CD4-positive, CD25-positive, alpha-beta regulatory T cell (primary cell): ENCODE measurements around the gene SKOR1. TPM values are rescaled to one million over a fixed set of nuclear protein-coding genes. Genes with fewer than 3 reads are reported as not detected.

Source experiments
- ATAC-seq, 2 donors: fragments of 150-1000 bp; cut with Tn5 transposase; one replicate each; pipeline ENCODE4 v1.10.0; 2021; ENCODE audit warnings: low read depth in 2 of 2, moderate number of reproducible peaks in 2 of 2, moderate library complexity in 1 of 2
- DNase-seq, 3 donors: peaks; one replicate each; pipeline versions ENCODE4 v3.0.0 to v3.0.0-alpha.2; 2012 to 2022; ENCODE audit warnings: mixed read lengths in 1 of 3
- H3K27ac ChIP-seq: one replicate; pipeline ENCODE4 v1.7.0; 2013; ENCODE audit warnings: mild to moderate bottlenecking, low read length; ENCODE audit not compliant: insufficient read depth, poor library complexity, severe bottlenecking
- H3K27me3 ChIP-seq: one replicate; pipeline ENCODE4 v1.7.0; 2013; ENCODE audit warnings: low read length; ENCODE audit not compliant: control insufficient read depth, insufficient read depth
- H3K36me3 ChIP-seq: one replicate; pipeline ENCODE4 v1.7.0; 2013; ENCODE audit warnings: mild to moderate bottlenecking, low read length, moderate library complexity; ENCODE audit not compliant: control insufficient read depth, insufficient read depth
- H3K4me1 ChIP-seq: 2 replicates; pipeline ENCODE4 v1.7.0; 2013; ENCODE audit warnings: mild to moderate bottlenecking, low read length; ENCODE audit not compliant: insufficient read depth, control insufficient read depth, poor library complexity, severe bottlenecking
- H3K4me3 ChIP-seq: one replicate; pipeline ENCODE4 v1.7.0; 2013; ENCODE audit warnings: low read depth, mild to moderate bottlenecking, low read length, moderate library complexity
- H3K9me3 ChIP-seq, 2 experiments: 1 replicate in 1 of 2; 2 replicates in 1 of 2; pipeline ENCODE4 v1.7.0; 2013; ENCODE audit warnings: low read length in 2 of 2, mild to moderate bottlenecking in 1 of 2, moderate library complexity in 1 of 2; ENCODE audit not compliant: control insufficient read depth in 2 of 2
- H3K27ac Mint-ChIP-seq, 3 donors: one replicate each; pipeline ENCODE4 v1.8.0; 2020 to 2022; ENCODE audit warnings: mild to moderate bottlenecking in 3 of 3, mixed read lengths in 3 of 3, moderate library complexity in 2 of 3
- H3K27me3 Mint-ChIP-seq: one replicate; pipeline ENCODE4 v1.8.0; 2022; ENCODE audit warnings: mild to moderate bottlenecking, mixed read lengths
- H3K36me3 Mint-ChIP-seq: one replicate; pipeline ENCODE4 v1.8.0; 2020; ENCODE audit warnings: mixed read lengths
- H3K4me1 Mint-ChIP-seq, 4 donors: one replicate each; pipeline ENCODE4 v1.8.0; 2020 to 2022; ENCODE audit warnings: mixed read lengths in 4 of 4, mild to moderate bottlenecking in 1 of 4
- H3K4me3 Mint-ChIP-seq, 4 donors: one replicate each; pipeline ENCODE4 v1.8.0; 2020 to 2022; ENCODE audit warnings: mild to moderate bottlenecking in 4 of 4, mixed read lengths in 4 of 4, moderate library complexity in 3 of 4
- H3K9me3 Mint-ChIP-seq, 7 donors: one replicate each; pipeline ENCODE4 v1.8.0; 2020 to 2022; ENCODE audit warnings: mixed read lengths in 7 of 7, mild to moderate bottlenecking in 3 of 7, moderate library complexity in 2 of 7
- polyA plus RNA-seq, 4 donors: library from polyadenylated mRNA; unstranded; fragments of 300-500 nt; fragmentation: Illumina TruSeq; gene quantifications; one replicate each; pipeline ENCODE4 v1.2.3, GENCODE V29; 2021
- total RNA-seq: library from RNA; stranded (reverse); gene quantifications from one replicate; pipeline ENCODE4 v1.2.3, GENCODE V29; 2022

SKOR1 gene
- total and polyA plus RNA-seq, 5 donors from 2014 or later = 2.5 TPM; not detected in 4

DNA sequence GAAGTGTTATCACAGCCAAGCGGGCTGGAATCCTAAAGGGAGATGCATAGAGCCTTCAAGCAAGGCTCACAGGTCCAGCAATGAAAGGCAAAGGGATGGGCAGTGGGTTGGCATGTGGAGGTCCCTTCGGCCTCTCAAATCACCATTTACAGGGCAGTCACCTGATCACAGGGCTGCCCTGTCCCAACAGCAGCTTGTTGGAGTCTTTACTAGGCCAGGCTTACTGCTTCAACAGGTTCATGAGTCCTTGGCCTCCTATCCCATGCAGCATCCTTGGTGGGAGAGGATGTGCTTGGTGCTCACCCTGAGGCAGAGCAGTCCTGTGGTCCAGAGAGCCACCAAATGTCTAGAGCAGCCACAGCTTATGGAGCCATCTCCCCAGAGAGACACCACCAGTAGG, 24.2 kb upstream of the SKOR1 start:
- Mint-ChIP-seq H3K27me3 (no peaks in the 10 kb centered on the region), H3K4me3 (no peak overlapping the region), H3K4me1 (peaks cover 0 to 1% (median 0%) of the 10 kb centered on the region in 4 donors), H3K27ac (no peak overlapping the region), H3K36me3 (peaks cover 10% of the 10 kb centered on the region), H3K9me3 (peaks cover 0 to 1% (median 0%) of the 10 kb centered on the region in 7 donors)
- H3K4me1 ChIP-seq = no peaks in the 10 kb centered on the region
- DNase-seq = no peak
- no peaks in the 10 kb centered on the region for H3K9me3 ChIP-seq
- no peak overlapping the region for H3K27ac ChIP-seq
- no peaks in the 10 kb centered on the region for H3K36me3 ChIP-seq
- H3K4me3 ChIP-seq = no peak overlapping the region
- H3K27me3 ChIP-seq = no peaks in the 10 kb centered on the region
- no peak for ATAC-seq

DNA sequence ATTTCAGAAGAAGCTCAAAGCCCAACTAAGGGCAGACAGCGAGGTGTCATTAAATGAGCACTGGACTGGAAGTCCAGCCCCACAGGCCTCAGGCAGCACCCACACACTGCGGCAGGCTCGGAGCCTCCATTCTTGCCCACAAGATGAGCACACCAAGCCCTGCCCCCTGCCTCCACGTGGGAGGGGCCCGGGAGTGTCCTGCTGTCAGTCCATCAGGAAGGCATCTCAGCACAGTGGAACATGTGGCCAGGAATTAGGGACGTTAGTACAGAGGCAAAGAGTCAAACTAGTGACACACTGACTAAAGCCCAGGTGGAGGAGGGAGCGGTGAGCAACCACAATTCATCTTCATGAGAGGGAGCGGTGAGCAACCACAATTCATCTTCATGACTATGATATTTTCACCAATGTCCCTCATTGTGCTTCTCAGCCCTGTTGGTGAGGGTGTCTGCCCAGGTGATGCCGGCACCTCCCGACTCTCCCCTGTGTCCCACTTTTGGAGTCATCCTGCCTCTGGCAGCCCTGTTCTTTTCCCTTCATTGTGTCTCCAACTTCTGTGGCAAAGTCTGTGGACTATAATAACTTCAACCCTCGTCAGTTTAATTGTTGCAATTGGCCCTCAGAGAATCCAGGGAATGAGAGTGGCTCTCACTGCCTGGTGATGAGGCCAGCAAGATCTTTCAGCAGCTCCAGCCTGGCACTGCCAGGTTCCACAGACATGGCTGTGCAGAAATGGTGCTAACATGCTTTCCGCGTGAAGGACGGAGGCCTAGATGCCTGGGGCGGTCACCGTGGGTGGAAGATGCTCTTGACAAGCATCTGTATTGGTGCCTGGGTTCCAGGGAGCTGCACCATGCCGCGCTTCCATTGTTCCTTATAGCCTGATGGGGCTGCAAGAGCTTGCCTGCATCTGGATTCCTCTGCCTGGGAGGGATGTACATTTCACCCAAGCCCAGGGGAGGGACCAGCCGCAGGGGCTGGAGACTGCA, 23.1 kb upstream of the SKOR1 start:
- Mint-ChIP-seq H3K36me3 (peaks cover 9% of the 10 kb centered on the region), H3K9me3 (peaks cover 0 to 1% (median 0%) of the 10 kb centered on the region in 7 donors), H3K27me3 (no peaks in the 10 kb centered on the region), H3K4me1 (no peaks in the 10 kb centered on the region), H3K27ac (no peak overlapping the region), H3K4me3 (no peak overlapping the region)
- ATAC-seq (no peak), DNase-seq (no peak)
- no peaks in the 10 kb centered on the region for H3K9me3 ChIP-seq
- H3K27ac ChIP-seq = no peak overlapping the region
- no peak overlapping the region for H3K4me3 ChIP-seq
- H3K36me3 ChIP-seq = no peaks in the 10 kb centered on the region
- no peaks in the 10 kb centered on the region for H3K27me3 ChIP-seq
- no peaks in the 10 kb centered on the region for H3K4me1 ChIP-seq

DNA sequence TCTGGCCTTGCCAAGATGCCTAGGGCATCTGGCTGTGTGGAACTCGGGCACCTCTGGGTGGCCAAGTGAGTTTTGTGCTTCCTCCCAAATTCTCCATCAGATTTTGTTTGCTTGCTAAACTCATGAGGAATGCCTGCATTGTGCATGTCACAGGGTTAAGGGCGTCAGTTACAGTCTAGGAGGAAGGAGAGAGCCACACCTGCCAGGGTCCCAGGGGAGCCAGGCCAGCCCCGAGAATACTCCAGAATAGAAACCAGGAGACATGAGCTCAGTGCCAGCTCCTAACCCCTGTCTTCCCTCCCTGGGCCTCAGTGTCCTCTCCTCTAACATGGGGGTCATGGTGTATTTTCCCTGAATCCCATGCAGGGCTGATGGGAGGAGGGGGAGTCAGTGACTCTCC, 22.0 kb upstream of the SKOR1 start:
- DNase-seq = no peak
- Mint-ChIP-seq H3K4me1 (peaks cover 0 to 2% (median 0%) of the 10 kb centered on the region in 4 donors), H3K27ac (no peak overlapping the region)

DNA sequence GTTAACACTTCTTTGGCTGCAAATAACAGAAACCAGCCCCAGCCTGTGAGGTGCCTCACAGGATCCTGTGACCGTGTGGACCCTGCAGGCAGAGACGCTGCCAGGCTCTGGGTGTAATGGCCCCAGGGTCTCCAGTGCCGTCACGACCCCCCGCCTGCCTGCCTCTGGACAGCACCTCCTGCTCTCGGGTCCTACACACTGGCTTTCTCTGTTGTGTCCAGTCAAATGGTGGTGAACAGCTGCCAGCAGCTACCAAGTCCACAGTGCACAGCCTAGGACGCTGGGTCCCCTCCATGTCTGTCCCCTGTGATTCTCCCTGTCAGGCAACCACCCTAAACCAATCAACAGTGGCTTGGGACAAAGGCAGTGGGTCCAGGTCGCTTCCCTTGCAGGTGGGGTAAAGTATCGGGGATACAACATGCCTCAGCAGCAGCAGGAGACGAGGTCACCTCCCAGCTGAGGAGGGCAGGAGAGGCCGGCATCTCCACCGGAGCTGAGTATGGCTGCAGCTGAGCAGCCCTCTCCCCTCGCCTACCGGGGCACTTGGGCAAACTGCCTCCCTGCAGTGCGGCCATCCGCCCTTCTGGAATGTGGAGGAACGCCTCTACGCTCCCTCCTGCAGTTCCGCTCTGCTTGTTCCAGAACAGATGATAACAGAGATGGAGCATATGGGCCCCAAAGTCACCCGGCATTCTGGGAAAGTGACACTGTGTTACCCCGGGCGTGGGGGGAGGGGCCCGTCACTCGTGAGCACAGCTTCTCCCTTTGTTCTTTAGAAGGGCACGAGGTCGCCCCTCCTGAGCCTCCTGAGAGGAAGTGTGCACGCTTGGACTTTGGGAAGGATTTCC, 21.1 kb upstream of the SKOR1 start:
- H3K4me1 ChIP-seq = no peaks in the 10 kb centered on the region
- no peak overlapping the region for H3K27ac Mint-ChIP-seq
- no peaks in the 10 kb centered on the region for H3K9me3 ChIP-seq
- H3K36me3 ChIP-seq = no peaks in the 10 kb centered on the region
- no peak overlapping the region for H3K4me3 ChIP-seq
- ATAC-seq (no peak), DNase-seq (no peak)
- no peak overlapping the region for H3K27ac ChIP-seq
- peaks cover 5% of the 10 kb centered on the region for H3K27me3 Mint-ChIP-seq
- H3K4me1 Mint-ChIP-seq = peaks cover 0 to 6% (median 0%) of the 10 kb centered on the region in 4 donors
- no peaks in the 10 kb centered on the region for H3K27me3 ChIP-seq
- H3K9me3 Mint-ChIP-seq = peaks cover 0 to 1% (median 0%) of the 10 kb centered on the region in 7 donors
- H3K36me3 Mint-ChIP-seq = peaks cover 23% of the 10 kb centered on the region
- no peak overlapping the region for H3K4me3 Mint-ChIP-seq

More for the DNA sequence above, 22.0 kb upstream of the SKOR1 start:
- Histone ChIP-seq H3K27me3 (no peaks in the 10 kb centered on the region), H3K9me3 (no peaks in the 10 kb centered on the region), H3K36me3 (no peaks in the 10 kb centered on the region), H3K4me1 (no peaks in the 10 kb centered on the region), H3K27ac (no peak overlapping the region), H3K4me3 (no peak overlapping the region)
- ATAC-seq = no peak
- Mint-ChIP-seq H3K27me3 (no peaks in the 10 kb centered on the region), H3K36me3 (peaks cover 18% of the 10 kb centered on the region), H3K4me3 (no peak overlapping the region), H3K9me3 (peaks cover 0 to 1% (median 0%) of the 10 kb centered on the region in 7 donors)

DNA sequence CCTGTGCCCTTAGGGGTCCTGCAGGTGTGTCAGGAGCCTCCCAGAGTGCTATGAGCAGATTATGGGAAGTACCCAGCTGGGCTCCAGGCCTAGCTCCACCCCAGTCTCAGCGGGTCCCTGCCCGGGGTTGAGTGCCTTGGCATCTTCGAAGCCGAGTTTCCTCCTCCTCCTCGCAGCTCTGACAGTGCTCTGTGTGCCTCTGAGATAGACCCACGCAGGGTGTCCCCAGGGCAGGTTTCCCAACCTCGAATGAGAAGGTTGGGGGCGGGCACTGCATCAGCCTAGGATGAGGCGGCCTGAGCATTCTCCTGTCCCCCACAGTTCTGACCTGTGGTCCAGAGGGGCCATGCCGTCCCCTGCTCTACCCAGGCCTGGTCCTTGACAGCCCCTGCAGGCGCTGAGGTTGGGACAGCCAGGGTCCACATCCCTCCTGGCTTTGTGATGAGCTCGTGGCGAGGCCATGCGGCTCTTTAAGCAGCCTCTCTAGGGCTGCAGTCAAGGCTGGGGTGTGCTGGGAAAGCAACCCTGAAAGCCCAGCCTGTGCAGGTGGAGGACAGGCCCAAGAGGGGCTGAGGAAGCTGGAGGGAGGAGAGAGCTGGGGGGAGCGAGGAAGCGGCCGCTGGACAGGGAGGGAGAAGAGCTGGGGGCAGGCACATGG, 20.2 kb upstream of the SKOR1 start:
- DNase-seq = no peak
- Mint-ChIP-seq H3K36me3 (peaks cover 19% of the 10 kb centered on the region), H3K4me1 (peaks cover 0 to 6% (median 0%) of the 10 kb centered on the region in 4 donors), H3K9me3 (peaks cover 0 to 1% (median 0%) of the 10 kb centered on the region in 7 donors), H3K27me3 (peaks cover 5% of the 10 kb centered on the region), H3K27ac (no peak overlapping the region), H3K4me3 (no peak overlapping the region)
- no peaks in the 10 kb centered on the region for H3K27me3 ChIP-seq
- no peak overlapping the region for H3K4me3 ChIP-seq
- H3K36me3 ChIP-seq = no peaks in the 10 kb centered on the region
- no peak for ATAC-seq
- no peaks in the 10 kb centered on the region for H3K9me3 ChIP-seq
- H3K4me1 ChIP-seq = no peaks in the 10 kb centered on the region
- no peak overlapping the region for H3K27ac ChIP-seq

DNA sequence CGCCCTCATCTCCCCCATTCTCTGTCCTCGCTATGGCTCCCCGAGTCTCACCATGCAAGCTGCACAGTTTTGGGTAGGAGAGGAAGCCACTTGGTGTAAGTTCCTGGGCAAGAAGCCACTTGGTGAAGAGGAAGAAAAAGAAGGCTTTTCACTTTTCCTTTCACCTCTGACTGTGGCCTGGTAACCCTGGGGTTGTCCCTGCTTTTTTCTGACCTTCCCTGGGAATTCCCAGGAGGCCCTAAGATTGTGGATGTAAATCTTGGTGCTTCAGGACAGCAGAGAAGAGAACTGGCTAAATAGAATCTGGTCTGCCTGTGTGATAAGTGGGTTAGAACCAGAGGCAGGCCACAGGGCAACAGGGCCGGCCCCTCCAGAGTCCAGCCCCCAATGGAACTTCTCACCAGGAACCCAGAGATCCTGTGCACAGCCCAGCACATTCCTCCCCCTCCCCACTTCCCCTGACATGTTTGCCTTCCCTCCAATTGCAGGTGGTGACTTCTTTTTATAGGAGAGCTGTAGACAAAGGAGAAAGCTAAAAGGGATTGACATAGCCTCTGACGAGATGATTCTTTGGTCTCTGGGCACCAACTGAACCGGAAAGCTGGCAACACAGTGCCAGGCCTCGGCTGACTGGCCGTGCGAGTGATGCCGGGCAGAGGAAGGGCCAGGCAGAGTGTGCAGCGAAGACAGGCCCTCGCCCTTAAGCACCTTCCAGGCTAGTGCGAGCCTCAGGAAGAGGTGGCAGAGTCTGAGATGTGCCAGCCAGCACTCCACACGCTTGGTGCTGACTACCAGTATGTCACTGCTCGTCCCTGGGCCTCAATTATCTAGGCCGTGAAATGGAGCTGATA, 19.4 kb upstream of the SKOR1 start:
- Histone ChIP-seq H3K27me3 (no peaks in the 10 kb centered on the region), H3K9me3 (no peaks in the 10 kb centered on the region), H3K4me1 (no peaks in the 10 kb centered on the region), H3K36me3 (no peaks in the 10 kb centered on the region), H3K27ac (no peak overlapping the region), H3K4me3 (no peak overlapping the region)
- Mint-ChIP-seq H3K36me3 (peaks cover 18% of the 10 kb centered on the region), H3K27ac (no peak overlapping the region), H3K9me3 (peaks cover 0 to 1% (median 0%) of the 10 kb centered on the region in 7 donors), H3K27me3 (peaks cover 5% of the 10 kb centered on the region), H3K4me3 (no peak overlapping the region), H3K4me1 (peaks cover 0 to 6% (median 0%) of the 10 kb centered on the region in 4 donors)
- DNase-seq = no peak
- ATAC-seq = no peak
